CD4-positive, alpha-beta T cell (primary cell): ENCODE measurements around the gene BUD23. TPM values are rescaled to one million over a fixed set of nuclear protein-coding genes. Genes with fewer than 3 reads are reported as not detected.

Experiments used
- ATAC-seq: fragments of 200-7000 bp; cut with Tn5 transposase; one replicate; pipeline ENCODE4 v1.10.0; 2022; ENCODE audit warnings: mild to moderate bottlenecking; ENCODE audit not compliant: poor library complexity
- CTCF ChIA-PET: fragments of 350-600 bp; sonication (Branson Sonifier 250); formaldehyde crosslinking; loops from one replicate; lab custom pipeline; 2021; ENCODE audit warnings: antibody characterized with exemption, inconsistent platforms; lab: Charles Lee
- POLR2A ChIA-PET: fragments of 350-600 bp; sonication (Branson Sonifier 250); formaldehyde crosslinking; loops from one replicate; lab custom pipeline; 2021; ENCODE audit warnings: antibody characterized with exemption, inconsistent platforms; lab: Charles Lee
- DNase-seq, 14 experiments: peaks; one replicate each; pipeline ENCODE4 v3.0.0-alpha.2; 2013 to 2020; ENCODE audit warnings: mixed read lengths in 2 of 14
- H3K27ac ChIP-seq, 2 donors: one replicate each; pipeline versions ENCODE4 v1.5.1 to v1.7.0; 2013; ENCODE audit warnings: low read length in 2 of 2, low read depth in 1 of 2, mild to moderate bottlenecking in 1 of 2
- H3K27me3 ChIP-seq, 2 experiments: 1 replicate in 1 of 2; 2 replicates in 1 of 2; pipeline versions ENCODE4 v1.6.1 to v1.7.0; 2013; ENCODE audit warnings: low read length in 2 of 2, control low read depth in 1 of 2, mild to moderate bottlenecking in 1 of 2, moderate library complexity in 1 of 2; ENCODE audit not compliant: insufficient read depth in 2 of 2, control insufficient read depth in 1 of 2
- H3K36me3 ChIP-seq: one replicate; pipeline ENCODE4 v1.6.1; 2013; ENCODE audit warnings: low read length, control low read depth; ENCODE audit not compliant: insufficient read depth
- H3K4me1 ChIP-seq: one replicate; pipeline ENCODE4 v1.6.1; 2013; ENCODE audit warnings: low read length, control low read depth; ENCODE audit not compliant: insufficient read depth
- H3K4me3 ChIP-seq: one replicate; pipeline ENCODE4 v1.5.1; 2013; ENCODE audit warnings: mild to moderate bottlenecking, low read length, moderate library complexity
- H3K9me3 ChIP-seq, 2 experiments: 1 replicate in 1 of 2; 2 replicates in 1 of 2; pipeline versions ENCODE4 v1.6.1 to v1.7.0; 2013; ENCODE audit warnings: low read length in 2 of 2, mild to moderate bottlenecking in 2 of 2, control low read depth in 1 of 2, moderate library complexity in 1 of 2; ENCODE audit not compliant: control insufficient read depth in 1 of 2, insufficient read depth in 1 of 2
- H3K27ac Mint-ChIP-seq: one replicate; pipeline ENCODE4 v1.8.0; 2020; ENCODE audit warnings: mixed read lengths
- H3K27me3 Mint-ChIP-seq: one replicate; pipeline ENCODE4 v1.8.0; 2021; ENCODE audit warnings: mixed read lengths
- H3K36me3 Mint-ChIP-seq: one replicate; pipeline ENCODE4 v1.8.0; 2021; ENCODE audit warnings: low read depth, mixed read lengths
- H3K4me1 Mint-ChIP-seq: one replicate; pipeline ENCODE4 v1.8.0; 2021; ENCODE audit warnings: low read depth, mixed read lengths
- H3K4me3 Mint-ChIP-seq: one replicate; pipeline ENCODE4 v1.8.0; 2020; ENCODE audit warnings: mild to moderate bottlenecking, mixed read lengths
- H3K9me3 Mint-ChIP-seq: one replicate; pipeline ENCODE4 v1.8.0; 2020; ENCODE audit warnings: mixed read lengths
- intact Hi-C, 2 experiments: fragments of 100-400 bp; cut with DNase I in 1 of 2; cut with micrococcal nuclease in 1 of 2; formaldehyde crosslinking; loops; one replicate each; pipeline versions ENCODE4 v1.15.1 to v1.9.0; 2023 to 2025; cut with DNase I, micrococcal nuclease
- total RNA-seq, 174 experiments: library from RNA in 2 of 174; stranded (reverse) in 2 of 174; gene quantifications; one replicate each; pipeline ENCODE4 v1.2.3 and lab custom pipeline; 2021 to 2026
- TF ChIP-seq, protein P1 (sequence below): fragments of 200-600 bp; IDR thresholded peaks from one replicate; pipeline ENCODE4 v1.8.0; 2022; ENCODE audit warnings: antibody characterized with exemption, mild to moderate bottlenecking

Gene BUD23
- total RNA-seq, 2 experiments from 2014 or later: 96.1 to 103 TPM

DNA sequence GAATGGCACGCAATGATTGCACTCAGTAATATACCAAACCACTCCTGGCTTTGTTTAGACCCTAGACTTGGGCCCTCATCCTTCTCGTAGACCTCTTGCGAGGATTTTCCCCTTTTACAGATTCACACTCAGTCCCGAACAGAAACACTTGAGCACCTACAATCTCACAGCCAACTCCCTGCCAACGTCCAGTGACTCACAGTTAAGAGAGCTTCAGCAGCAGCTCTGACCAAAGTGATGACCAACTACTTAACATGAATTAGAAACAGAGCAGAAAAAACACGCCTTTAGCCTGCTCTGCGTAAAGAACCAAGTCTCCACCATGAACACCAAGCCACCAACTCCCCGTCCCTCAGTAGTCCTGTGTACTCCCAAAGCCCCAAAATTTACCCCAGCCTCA lies 2.4 kb upstream of the BUD23 start:
- Mint-ChIP-seq H3K36me3 (peaks cover 44% of the 10 kb centered on the region), H3K9me3 (no peaks in the 10 kb centered on the region), H3K4me3 (peak overlapping the region; percentile 91), H3K4me1 (peaks cover 31% of the 10 kb centered on the region), H3K27ac (peak overlapping the region; percentile 92), H3K27me3 (no peaks in the 10 kb centered on the region)
- ChIA-PET POLR2A (interaction anchor here (0.9 kb wide), 1 partner anchor 33 kb away, joined by 3 read pairs; no protein-coding TSS in a partner anchor), CTCF (interaction anchor here (1.6 to 1.9 kb wide), 2 partner anchors 13 to 74 kb away, joined by 3 to 6 read pairs; partner anchors contain the start of gene VPS37D)
- TF ChIP-seq, protein P1, sequence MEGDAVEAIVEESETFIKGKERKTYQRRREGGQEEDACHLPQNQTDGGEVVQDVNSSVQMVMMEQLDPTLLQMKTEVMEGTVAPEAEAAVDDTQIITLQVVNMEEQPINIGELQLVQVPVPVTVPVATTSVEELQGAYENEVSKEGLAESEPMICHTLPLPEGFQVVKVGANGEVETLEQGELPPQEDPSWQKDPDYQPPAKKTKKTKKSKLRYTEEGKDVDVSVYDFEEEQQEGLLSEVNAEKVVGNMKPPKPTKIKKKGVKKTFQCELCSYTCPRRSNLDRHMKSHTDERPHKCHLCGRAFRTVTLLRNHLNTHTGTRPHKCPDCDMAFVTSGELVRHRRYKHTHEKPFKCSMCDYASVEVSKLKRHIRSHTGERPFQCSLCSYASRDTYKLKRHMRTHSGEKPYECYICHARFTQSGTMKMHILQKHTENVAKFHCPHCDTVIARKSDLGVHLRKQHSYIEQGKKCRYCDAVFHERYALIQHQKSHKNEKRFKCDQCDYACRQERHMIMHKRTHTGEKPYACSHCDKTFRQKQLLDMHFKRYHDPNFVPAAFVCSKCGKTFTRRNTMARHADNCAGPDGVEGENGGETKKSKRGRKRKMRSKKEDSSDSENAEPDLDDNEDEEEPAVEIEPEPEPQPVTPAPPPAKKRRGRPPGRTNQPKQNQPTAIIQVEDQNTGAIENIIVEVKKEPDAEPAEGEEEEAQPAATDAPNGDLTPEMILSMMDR: no peak
- H3K36me3 ChIP-seq: peaks cover 12% of the 10 kb centered on the region
- intact Hi-C loops: no loop called here
- H3K9me3 ChIP-seq: no peaks in the 10 kb centered on the region
- no peak for ATAC-seq
- H3K27ac ChIP-seq: no peak overlapping the region
- peaks cover 39% of the 10 kb centered on the region for H3K4me1 ChIP-seq
- H3K4me3 ChIP-seq: no peak overlapping the region
- no peak for DNase-seq
- H3K27me3 ChIP-seq: no peaks in the 10 kb centered on the region

DNA sequence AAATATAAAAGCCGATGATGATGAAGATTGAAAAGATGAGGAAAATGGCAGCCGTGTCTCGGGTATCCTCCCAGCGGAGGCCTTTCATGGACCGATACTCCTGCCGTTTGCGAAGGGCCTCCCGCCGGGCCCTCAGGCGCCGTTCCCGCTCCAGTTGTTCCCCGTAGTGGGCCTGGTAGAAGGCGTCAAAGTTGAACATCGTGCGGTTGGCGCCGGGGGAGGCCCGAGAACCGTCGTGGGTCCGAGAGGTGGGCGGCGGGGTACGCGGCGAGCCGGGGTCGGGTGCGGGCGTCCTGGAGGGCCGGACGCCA lies 697 bp upstream of the BUD23 start:
- TF ChIP-seq, protein P1: no peak
- Mint-ChIP-seq H3K27ac (peak overlapping the region; percentile 92), H3K4me1 (peaks cover 35% of the 10 kb centered on the region), H3K9me3 (no peaks in the 10 kb centered on the region), H3K27me3 (no peaks in the 10 kb centered on the region), H3K4me3 (peak overlapping the region; percentile 91), H3K36me3 (peaks cover 57% of the 10 kb centered on the region)
- Histone ChIP-seq H3K4me1 (peaks cover 39% of the 10 kb centered on the region), H3K9me3 (no peaks in the 10 kb centered on the region), H3K36me3 (peaks cover 28% of the 10 kb centered on the region), H3K4me3 (peak overlapping the region; percentile 71), H3K27ac (peak overlapping the region; percentile 69 to 86), H3K27me3 (no peaks in the 10 kb centered on the region)
- CTCF ChIA-PET: interaction anchor here (0.8 kb wide), 1 partner anchor 52 kb away, joined by 4 read pairs; no protein-coding TSS in a partner anchor
- POLR2A ChIA-PET: no interaction called here
- DNase-seq (no peak), ATAC-seq (no peak)
- intact Hi-C loops: loop anchor here (1.0 to 2.0 kb wide), 4 partner anchors 15 to 104 kb away; partner anchors contain the start of genes TBL2 (in 1 of the 2) and VPS37D (in 1 of the 2)

DNA sequence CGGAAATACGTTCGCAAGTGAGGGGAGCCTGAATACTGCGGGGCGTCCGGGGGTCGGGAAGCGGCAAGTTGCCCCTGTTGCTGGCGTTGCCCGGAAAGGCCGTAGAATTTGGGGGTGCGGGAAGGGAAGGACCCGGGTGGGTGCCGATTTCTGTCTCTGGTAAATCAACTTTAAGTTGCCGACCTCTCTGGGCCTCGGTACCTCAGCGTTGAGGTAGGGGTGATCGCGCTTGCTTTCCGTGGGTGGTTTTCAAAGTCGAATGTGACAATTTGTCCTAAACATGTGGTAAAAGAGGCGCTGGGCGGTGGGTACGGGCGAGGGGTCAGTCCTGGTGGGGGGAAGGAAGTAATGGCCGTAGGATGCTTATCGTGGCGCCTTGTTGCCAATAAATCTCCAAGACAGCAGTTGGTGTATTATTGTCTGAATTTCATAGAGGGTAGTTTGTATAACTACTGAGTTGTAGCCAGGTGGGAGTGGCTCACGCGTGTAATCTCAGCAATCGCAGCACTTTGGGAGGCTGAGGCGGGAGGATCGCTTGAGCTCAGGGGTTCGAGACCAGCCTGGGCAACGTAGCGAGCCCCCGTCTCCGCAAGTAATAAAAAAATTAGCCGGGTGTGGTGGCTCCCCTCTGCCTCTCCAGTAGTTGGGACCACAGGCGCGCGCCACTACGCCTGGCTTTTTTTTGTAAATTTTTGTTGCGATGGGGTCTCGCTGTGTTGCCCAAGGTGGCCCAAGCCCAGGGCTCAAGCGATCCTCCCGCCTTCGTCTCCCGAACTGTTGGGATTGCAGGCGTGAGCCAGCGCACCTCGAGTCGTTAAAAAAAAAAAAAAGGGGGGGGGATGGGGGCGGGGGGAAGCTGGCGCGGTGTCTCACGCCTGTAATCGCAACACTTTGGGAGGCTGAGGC lies 644 bp downstream of the BUD23 start:
- H3K4me1 Mint-ChIP-seq: peaks cover 35% of the 10 kb centered on the region
- POLR2A ChIA-PET: interaction anchor here (1.0 kb wide), 1 partner anchor 16 kb away, joined by 4 read pairs; no protein-coding TSS in a partner anchor
- peak; percentile 16 for ATAC-seq

More for the DNA sequence above, 644 bp downstream of the BUD23 start:
- H3K4me3 ChIP-seq: peak overlapping the region; percentile 71
- peaks cover 39% of the 10 kb centered on the region for H3K4me1 ChIP-seq
- H3K27me3 ChIP-seq: no peaks in the 10 kb centered on the region
- H3K36me3 ChIP-seq: peaks cover 33% of the 10 kb centered on the region
- intact Hi-C loops: loop anchor here (1.0 to 2.0 kb wide), 4 partner anchors 17 to 105 kb away; partner anchors contain the start of genes TBL2 (in 1 of the 2) and VPS37D (in 1 of the 2)
- no peaks in the 10 kb centered on the region for H3K9me3 ChIP-seq
- Mint-ChIP-seq H3K27ac (peak overlapping the region; percentile 92), H3K9me3 (no peaks in the 10 kb centered on the region), H3K4me3 (peak overlapping the region; percentile 91), H3K36me3 (peaks cover 56% of the 10 kb centered on the region), H3K27me3 (no peaks in the 10 kb centered on the region)
- H3K27ac ChIP-seq: peak overlapping the region; percentile 69 to 82
- CTCF ChIA-PET: interaction anchor here (1.3 kb wide), 1 partner anchor 50 kb away, joined by 3 read pairs; no protein-coding TSS in a partner anchor
- peak in 1 of 14 experiments; percentile 28 for DNase-seq
- TF ChIP-seq, protein P1: no peak
